Tibial artery (tissue), 4 donors: ENCODE data around the gene ADAD2.

Experiments
- DNase-seq, 2 donors: peaks; one replicate each; pipeline ENCODE4 v3.0.0-alpha.2; 2019
- H3K27ac ChIP-seq, 2 donors: fragments of 200-600 bp; sonication (generic) in 1 of 2; 1 replicate in 1 of 2; 2 replicates in 1 of 2; pipeline ENCODE4 v1.5.1; 2018 to 2019; ENCODE audit warnings: mild to moderate bottlenecking in 1 of 2
- H3K27me3 ChIP-seq, 2 donors: fragments of 200-600 bp; sonication (generic) in 1 of 2; one replicate each; pipeline versions ENCODE4 v1.5.1 to v1.6.0; 2016 to 2019
- H3K36me3 ChIP-seq, 3 donors: fragments of 200-600 bp; sonication (generic) in 2 of 3; one replicate each; pipeline ENCODE4 v1.5.1; 2016 to 2019; ENCODE audit warnings: mild to moderate bottlenecking in 2 of 3
- H3K4me1 ChIP-seq, 4 donors: fragments of 200-600 bp; sonication (generic) in 2 of 4; 1 replicate in 3 of 4; 2 replicates in 1 of 4; pipeline ENCODE4 v1.5.1; 2016 to 2019
- H3K4me3 ChIP-seq, 2 donors: fragments of 200-600 bp; sonication (generic) in 1 of 2; 1 replicate in 1 of 2; 2 replicates in 1 of 2; pipeline ENCODE4 v1.5.1; 2018 to 2019; ENCODE audit warnings: mild to moderate bottlenecking in 2 of 2
- H3K9me3 ChIP-seq, 3 donors: fragments of 200-600 bp; sonication (generic) in 1 of 3; one replicate each; pipeline ENCODE4 v1.5.1; 2016 to 2019
- CTCF ChIP-seq, 2 experiments: fragments of 200-600 bp in 1 of 2; fragments of 450-650 bp in 1 of 2; IDR thresholded peaks; one replicate each; pipeline ENCODE4 v1.5.1; 2017 to 2019; ENCODE audit warnings: antibody characterized with exemption in 2 of 2, mild to moderate bottlenecking in 1 of 2, moderate library complexity in 1 of 2
- intact Hi-C: fragments of 100-400 bp; cut with DNase I; formaldehyde crosslinking; loops from one replicate; pipeline ENCODE4 v1.15.0; 2023; ENCODE audit warnings: low total_unique reads

The ADAD2 gene

DNA sequence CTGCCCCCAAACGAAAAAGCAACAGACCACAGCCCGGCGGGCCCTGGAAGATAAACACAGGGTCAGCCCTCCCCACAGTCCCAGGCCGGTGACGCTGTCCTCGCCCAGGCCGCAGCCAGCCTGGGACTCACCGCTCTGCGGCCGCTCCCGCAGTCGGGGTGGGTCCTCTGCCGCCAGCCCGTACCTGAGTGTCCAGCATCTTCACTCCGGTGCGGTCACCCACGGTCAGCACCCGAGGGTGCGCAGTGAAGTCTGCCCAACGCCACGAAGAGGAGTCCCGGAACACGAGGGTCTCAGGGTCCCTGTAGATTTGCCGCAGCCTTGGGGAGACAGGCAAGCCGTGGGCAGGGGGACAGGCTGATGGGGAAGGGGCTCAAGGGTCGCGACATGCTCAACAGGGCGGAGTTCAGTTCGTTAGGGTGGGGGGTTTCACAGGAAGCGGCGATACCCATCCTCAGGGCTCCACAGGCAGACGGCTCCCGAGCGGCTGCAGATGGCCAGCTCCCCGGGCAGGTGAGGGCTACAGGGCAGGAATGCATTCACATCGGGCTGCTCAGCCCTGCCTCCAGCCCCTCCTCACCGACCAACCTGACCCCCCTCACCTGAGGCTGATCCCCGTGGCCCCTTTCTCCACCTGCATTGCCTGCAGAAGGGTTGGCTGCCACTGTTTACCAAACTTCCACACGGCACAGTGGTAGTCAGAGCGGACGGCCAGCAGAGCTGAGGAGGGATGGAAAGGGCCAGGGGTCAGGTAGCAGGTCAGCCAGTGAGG lies 9.6 kb upstream of the ADAD2 start:
- Histone ChIP-seq H3K27ac (no peak overlapping the region), H3K9me3 (no peaks in the 10 kb centered on the region), H3K4me3 (no peak overlapping the region), H3K4me1 (peaks cover 0 to 38% (median 28%) of the 10 kb centered on the region in 4 donors), H3K36me3 (peaks cover 39 to 68% (median 63%) of the 10 kb centered on the region in 3 donors), H3K27me3 (no peaks in the 10 kb centered on the region)
- DNase-seq, result no peak
- no peak for TF ChIP-seq CTCF (IDR thresholded peaks at IDR 0.05)
- intact Hi-C loops, result loop anchor here (10.0 kb wide), 3 partner anchors 97 to 217 kb away; partner anchors contain the start of gene NECAB2

GRCh38 chr16:84182104-84182503 lies 8.9 kb upstream of the ADAD2 start:
- DNase-seq, result no peak
- no peak for TF ChIP-seq CTCF (IDR thresholded peaks at IDR 0.05)
- Histone ChIP-seq H3K4me1 (peaks cover 0 to 31% (median 21%) of the 10 kb centered on the region in 4 donors), H3K27ac (no peak overlapping the region), H3K36me3 (peaks cover 39 to 68% (median 63%) of the 10 kb centered on the region in 3 donors), H3K9me3 (no peaks in the 10 kb centered on the region), H3K4me3 (no peak overlapping the region), H3K27me3 (no peaks in the 10 kb centered on the region)
- intact Hi-C loops, result loop anchor here (10.0 kb wide), 3 partner anchors 97 to 217 kb away; partner anchors contain the start of gene NECAB2

GRCh38 chr16:84182680-84183571 lies 8.0 kb upstream of the ADAD2 start:
- no peak for TF ChIP-seq CTCF (IDR thresholded peaks at IDR 0.05)
- H3K4me1 ChIP-seq, result peaks cover 0 to 25% (median 13%) of the 10 kb centered on the region in 4 donors
- no peak for DNase-seq
- peaks cover 39 to 68% (median 63%) of the 10 kb centered on the region in 3 donors for H3K36me3 ChIP-seq
- H3K9me3 ChIP-seq, result no peaks in the 10 kb centered on the region
- no peaks in the 10 kb centered on the region for H3K27me3 ChIP-seq
- H3K4me3 ChIP-seq, result no peak overlapping the region
- intact Hi-C loops, result loop anchor here (10.0 kb wide), 3 partner anchors 98 to 218 kb away; partner anchors contain the start of gene NECAB2
- H3K27ac ChIP-seq, result no peak overlapping the region

GRCh38 chr16:84183572-84183875 lies 7.4 kb upstream of the ADAD2 start:
- Histone ChIP-seq H3K4me3 (no peak overlapping the region), H3K9me3 (no peaks in the 10 kb centered on the region), H3K4me1 (peaks cover 0 to 22% (median 10%) of the 10 kb centered on the region in 4 donors), H3K27ac (no peak overlapping the region), H3K36me3 (peaks cover 39 to 66% (median 59%) of the 10 kb centered on the region in 3 donors), H3K27me3 (no peaks in the 10 kb centered on the region)
- no peak for TF ChIP-seq CTCF (IDR thresholded peaks at IDR 0.05)
- DNase-seq, result no peak
- intact Hi-C loops, result loop anchor here (10.0 kb wide), 3 partner anchors 99 to 219 kb away; partner anchors contain the start of gene NECAB2

DNA sequence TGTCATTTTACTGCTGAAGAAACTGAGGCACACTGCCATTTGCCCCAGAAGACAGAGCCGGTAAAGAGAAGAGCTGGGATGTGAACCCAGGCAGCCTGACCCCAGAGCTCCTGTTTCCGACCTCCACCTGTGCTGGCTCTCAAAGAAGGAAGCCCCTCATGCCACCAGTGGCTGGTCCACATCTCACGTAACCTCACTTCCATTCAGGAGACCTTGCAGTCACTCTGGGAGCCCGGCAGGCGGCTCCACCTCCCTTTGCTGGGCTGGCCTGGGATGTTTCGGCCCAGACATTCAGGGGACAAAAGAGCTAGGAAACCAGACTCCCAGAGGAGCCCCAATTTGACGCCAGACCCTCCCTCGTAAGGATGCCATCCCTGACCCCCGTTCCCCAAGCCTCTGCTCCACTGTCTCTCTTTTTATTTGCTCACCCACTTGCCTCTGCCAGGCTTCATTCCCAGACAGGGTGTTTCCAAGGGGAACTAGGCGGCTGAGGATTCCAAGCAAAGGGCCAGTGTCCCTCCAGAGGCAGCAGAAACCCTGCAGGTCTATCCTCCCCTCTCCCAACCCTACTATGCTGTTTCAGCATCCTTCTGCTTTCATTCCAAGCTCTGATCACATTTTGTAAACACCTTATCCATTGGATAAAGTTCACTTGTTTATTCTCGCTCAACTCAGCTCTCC lies 6.9 kb upstream of the ADAD2 start:
- Histone ChIP-seq H3K27ac (no peak overlapping the region), H3K27me3 (no peaks in the 10 kb centered on the region), H3K4me1 (peaks cover 0 to 22% (median 10%) of the 10 kb centered on the region in 4 donors), H3K4me3 (no peak overlapping the region), H3K36me3 (peaks cover 35 to 60% (median 54%) of the 10 kb centered on the region in 3 donors), H3K9me3 (no peaks in the 10 kb centered on the region)
- DNase-seq, result no peak
- intact Hi-C loops, result loop anchor here (10.0 kb wide), 3 partner anchors 99 to 219 kb away; partner anchors contain the start of gene NECAB2
- TF ChIP-seq CTCF (IDR thresholded peaks at IDR 0.05), result peak in 1 of 2 experiments; percentile 11
